ENCODE measurements around the gene MED26.

MED26 gene

DNA sequence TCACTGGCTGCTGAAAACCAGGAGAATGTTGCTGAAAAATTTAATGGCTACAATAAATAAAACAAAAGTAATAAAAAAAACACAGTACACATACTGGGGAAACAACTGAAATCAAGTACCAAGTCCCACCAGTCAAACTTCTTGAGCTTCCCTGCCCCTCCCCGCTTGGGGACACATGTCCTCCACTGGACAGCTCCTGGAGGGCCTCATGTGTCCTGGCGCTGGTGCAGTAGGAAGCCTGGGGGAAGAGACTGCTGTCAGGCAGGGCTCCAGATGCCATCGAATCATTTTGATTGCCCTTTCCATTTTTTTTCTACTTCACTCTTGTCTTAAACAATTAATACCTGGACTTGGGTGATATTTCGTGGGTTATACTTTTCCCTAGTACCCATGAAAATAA is 29.2 kb downstream of the MED26 start:
- no peaks in the 10 kb centered on the region for H3K27me3 ChIP-seq (ENCODE audit: control insufficient read depth, insufficient read depth, low read length)
- H3K4me3 ChIP-seq (ENCODE audit: low read length): no peak overlapping the region
- H3K9me3 ChIP-seq (ENCODE audit: control insufficient read depth, low read depth, low read length): no peaks in the 10 kb centered on the region
- no peak overlapping the region for H3K9ac ChIP-seq (ENCODE audit: low read length)
- no peak overlapping the region for H3K27ac ChIP-seq (ENCODE audit: low read length)
- H3K4me1 ChIP-seq (ENCODE audit: control insufficient read depth, low read depth, low read length): no peaks in the 10 kb centered on the region
- no peaks in the 10 kb centered on the region for H3K36me3 ChIP-seq (ENCODE audit: control insufficient read depth, low read depth, low read length)

DNA sequence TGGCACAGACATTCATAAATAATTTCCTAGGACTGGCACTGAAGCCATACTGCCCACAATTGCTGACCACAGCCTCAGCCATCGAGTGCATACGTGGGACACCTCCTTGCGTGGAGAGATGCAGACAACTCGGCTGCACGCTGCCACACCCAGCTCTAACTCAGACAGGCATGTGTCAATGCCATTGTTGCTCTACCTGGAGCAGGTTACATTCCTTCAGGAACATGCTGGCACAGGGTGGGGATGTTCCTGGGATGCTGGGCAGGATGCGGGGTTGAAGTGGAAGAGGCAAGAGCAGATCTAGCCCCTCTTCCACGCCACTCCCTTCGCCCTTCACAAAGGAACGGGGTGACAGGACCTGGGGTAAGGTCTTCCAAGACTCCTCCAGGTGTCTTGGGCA is 31.6 kb downstream of the MED26 start:
- H3K27ac ChIP-seq (ENCODE audit: low read length): no peak overlapping the region
- H3K27me3 ChIP-seq (ENCODE audit: control insufficient read depth, insufficient read depth, low read length): no peaks in the 10 kb centered on the region
- H3K9ac ChIP-seq (ENCODE audit: low read length): no peak overlapping the region
- no peaks in the 10 kb centered on the region for H3K9me3 ChIP-seq (ENCODE audit: control insufficient read depth, low read depth, low read length)
- H3K4me3 ChIP-seq (ENCODE audit: low read length): no peak overlapping the region
- H3K36me3 ChIP-seq (ENCODE audit: control insufficient read depth, low read depth, low read length): no peaks in the 10 kb centered on the region
- peaks cover 3% of the 10 kb centered on the region for H3K4me1 ChIP-seq (ENCODE audit: control insufficient read depth, low read depth, low read length)

DNA sequence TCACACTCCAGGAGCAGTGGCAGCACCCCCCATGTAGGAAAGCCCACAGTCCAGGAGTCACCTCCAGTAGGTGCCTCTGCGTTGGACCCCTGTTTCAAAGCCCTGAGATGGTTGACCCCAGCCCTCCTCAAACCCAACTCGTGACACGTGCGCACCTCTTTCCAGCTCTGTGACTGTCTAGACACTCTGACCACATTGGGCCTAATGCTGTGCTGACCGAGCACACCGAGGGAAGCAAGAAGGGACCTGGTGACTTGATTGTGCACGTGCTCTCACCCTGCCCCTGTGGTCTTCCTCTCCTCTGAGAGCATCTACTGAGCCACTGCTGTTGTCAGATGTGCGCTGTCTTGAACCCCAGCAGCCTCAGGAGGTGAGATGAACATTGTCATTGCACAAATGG is 32.9 kb downstream of the MED26 start:
- no peak overlapping the region for H3K27ac ChIP-seq (ENCODE audit: low read length)

DNA sequence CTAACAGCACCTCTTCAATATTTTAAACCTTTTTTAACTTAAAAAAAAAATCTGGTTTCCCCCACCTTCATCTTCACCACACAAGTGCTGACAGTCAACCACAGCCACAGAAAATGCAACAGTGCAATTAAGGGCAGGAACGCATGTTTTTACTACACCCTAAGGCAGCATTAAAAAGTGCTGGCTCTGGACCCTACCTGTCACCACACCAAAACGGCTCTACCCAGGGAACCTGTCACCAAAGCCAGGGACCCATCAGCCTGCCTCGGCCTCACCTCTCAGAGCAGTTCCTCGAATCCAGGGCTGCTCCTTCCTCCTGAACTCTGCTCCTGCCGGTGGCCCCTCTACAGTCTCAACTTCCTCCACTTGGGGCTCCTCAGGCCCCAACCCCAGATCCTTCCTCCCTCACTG is 33.3 kb downstream of the MED26 start:
- Histone ChIP-seq H3K27ac (ENCODE audit: low read length) (no peak overlapping the region), H3K36me3 (ENCODE audit: control insufficient read depth, low read depth, low read length) (no peaks in the 10 kb centered on the region), H3K27me3 (ENCODE audit: control insufficient read depth, insufficient read depth, low read length) (no peaks in the 10 kb centered on the region), H3K4me3 (ENCODE audit: low read length) (no peak overlapping the region), H3K9ac (ENCODE audit: low read length) (no peak overlapping the region), H3K9me3 (ENCODE audit: control insufficient read depth, low read depth, low read length) (no peaks in the 10 kb centered on the region), H3K4me1 (ENCODE audit: control insufficient read depth, low read depth, low read length) (peaks cover 3% of the 10 kb centered on the region)

More for the DNA sequence above, 32.9 kb downstream of the MED26 start:
- no peaks in the 10 kb centered on the region for H3K36me3 ChIP-seq (ENCODE audit: control insufficient read depth, low read depth, low read length)
- H3K27me3 ChIP-seq (ENCODE audit: control insufficient read depth, insufficient read depth, low read length): no peaks in the 10 kb centered on the region
- H3K9me3 ChIP-seq (ENCODE audit: control insufficient read depth, low read depth, low read length): no peaks in the 10 kb centered on the region
- peaks cover 3% of the 10 kb centered on the region for H3K4me1 ChIP-seq (ENCODE audit: control insufficient read depth, low read depth, low read length)
- no peak overlapping the region for H3K4me3 ChIP-seq (ENCODE audit: low read length)
- no peak overlapping the region for H3K9ac ChIP-seq (ENCODE audit: low read length)

DNA sequence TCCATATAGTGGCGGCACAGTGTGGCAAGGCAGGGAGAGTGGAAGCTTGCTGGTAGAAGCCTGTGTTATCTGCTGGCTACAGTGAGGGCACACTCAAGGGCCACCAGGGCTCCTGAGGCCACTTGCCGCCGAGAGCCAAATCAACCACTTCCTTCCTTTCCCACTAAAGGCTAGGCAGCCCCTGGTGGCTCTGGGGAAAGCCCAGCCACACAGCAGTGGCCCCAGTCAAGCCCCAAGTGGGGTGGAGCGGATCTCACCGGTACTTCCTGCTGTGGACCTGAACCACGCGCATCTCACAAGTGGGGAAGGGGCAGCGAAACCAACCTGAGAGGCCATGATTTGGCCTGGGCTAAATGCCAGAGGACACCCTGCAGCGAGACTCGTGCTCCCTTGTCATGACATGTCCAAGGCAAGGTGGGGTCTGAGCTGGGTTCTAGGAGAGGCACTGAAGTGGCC is 33.8 kb downstream of the MED26 start:
- H3K27ac ChIP-seq (ENCODE audit: low read length): no peak overlapping the region
- H3K27me3 ChIP-seq (ENCODE audit: control insufficient read depth, insufficient read depth, low read length): no peaks in the 10 kb centered on the region
- H3K9me3 ChIP-seq (ENCODE audit: control insufficient read depth, low read depth, low read length): no peaks in the 10 kb centered on the region
- no peak overlapping the region for H3K4me3 ChIP-seq (ENCODE audit: low read length)
- peaks cover 3% of the 10 kb centered on the region for H3K4me1 ChIP-seq (ENCODE audit: control insufficient read depth, low read depth, low read length)
- H3K36me3 ChIP-seq (ENCODE audit: control insufficient read depth, low read depth, low read length): no peaks in the 10 kb centered on the region
- no peak overlapping the region for H3K9ac ChIP-seq (ENCODE audit: low read length)

DNA sequence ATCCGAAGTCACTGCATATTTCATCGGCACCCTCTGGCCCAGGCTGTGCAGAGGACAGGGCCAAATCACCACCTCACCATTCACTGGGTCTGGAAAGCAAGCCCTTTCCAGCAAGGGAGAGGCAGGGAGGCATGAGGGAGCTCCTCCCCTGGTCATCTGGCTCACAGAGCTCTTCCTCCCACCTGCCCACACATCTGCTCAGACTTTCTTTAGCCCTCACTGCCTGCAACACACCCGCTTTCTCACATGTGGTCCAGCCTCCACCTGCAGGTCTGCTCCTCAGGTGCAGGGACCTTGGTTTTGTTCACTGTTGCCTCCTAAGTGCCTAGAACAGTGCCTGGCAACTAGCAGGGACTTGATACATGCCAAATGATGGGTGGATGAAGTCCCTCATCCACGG is 34.8 kb downstream of the MED26 start:
- Histone ChIP-seq H3K27me3 (ENCODE audit: control insufficient read depth, insufficient read depth, low read length) (no peaks in the 10 kb centered on the region), H3K4me3 (ENCODE audit: low read length) (no peak overlapping the region), H3K27ac (ENCODE audit: low read length) (no peak overlapping the region), H3K36me3 (ENCODE audit: control insufficient read depth, low read depth, low read length) (no peaks in the 10 kb centered on the region), H3K9ac (ENCODE audit: low read length) (no peak overlapping the region), H3K4me1 (ENCODE audit: control insufficient read depth, low read depth, low read length) (peaks cover 8% of the 10 kb centered on the region), H3K9me3 (ENCODE audit: control insufficient read depth, low read depth, low read length) (no peaks in the 10 kb centered on the region)

DNA sequence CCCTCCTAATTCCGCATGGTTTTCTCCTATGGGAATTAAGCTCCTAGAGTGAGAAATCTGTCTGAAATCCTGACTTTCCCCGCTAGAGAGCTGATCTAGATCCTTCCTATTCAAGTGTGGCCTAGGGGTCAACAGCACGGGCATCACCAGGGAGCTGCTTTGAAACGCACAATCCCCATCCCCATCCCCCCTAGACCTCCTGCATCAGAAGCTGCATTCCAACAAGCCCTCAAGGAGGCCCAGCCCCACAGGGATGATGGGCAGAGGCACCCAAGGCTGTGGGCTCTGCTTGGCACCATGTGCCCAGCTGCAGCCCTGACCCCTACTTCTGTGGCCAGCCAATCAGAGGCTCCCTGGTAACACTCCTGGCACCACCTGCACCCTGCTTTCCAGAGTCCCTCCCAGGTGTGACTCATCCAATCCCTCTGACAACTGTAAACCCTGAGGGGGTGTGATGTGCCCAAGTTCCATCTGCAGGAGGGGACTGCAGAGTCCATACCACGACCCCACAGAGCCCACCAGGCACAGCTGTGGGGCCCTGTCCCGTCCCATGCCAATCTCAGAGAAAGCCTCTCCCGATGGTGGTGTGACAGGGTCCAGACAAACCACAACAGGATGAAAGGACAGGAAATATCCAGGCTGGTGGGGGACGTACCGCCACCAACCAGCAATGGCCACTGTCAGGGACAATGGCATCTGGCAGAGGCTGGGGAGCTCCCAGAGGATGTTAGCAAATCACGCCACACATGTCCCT is 36.0 kb downstream of the MED26 start:
- peaks cover 18% of the 10 kb centered on the region for H3K4me1 ChIP-seq (ENCODE audit: control insufficient read depth, low read depth, low read length)
- no peak overlapping the region for H3K27ac ChIP-seq (ENCODE audit: low read length)
- no peaks in the 10 kb centered on the region for H3K27me3 ChIP-seq (ENCODE audit: control insufficient read depth, insufficient read depth, low read length)

DNA sequence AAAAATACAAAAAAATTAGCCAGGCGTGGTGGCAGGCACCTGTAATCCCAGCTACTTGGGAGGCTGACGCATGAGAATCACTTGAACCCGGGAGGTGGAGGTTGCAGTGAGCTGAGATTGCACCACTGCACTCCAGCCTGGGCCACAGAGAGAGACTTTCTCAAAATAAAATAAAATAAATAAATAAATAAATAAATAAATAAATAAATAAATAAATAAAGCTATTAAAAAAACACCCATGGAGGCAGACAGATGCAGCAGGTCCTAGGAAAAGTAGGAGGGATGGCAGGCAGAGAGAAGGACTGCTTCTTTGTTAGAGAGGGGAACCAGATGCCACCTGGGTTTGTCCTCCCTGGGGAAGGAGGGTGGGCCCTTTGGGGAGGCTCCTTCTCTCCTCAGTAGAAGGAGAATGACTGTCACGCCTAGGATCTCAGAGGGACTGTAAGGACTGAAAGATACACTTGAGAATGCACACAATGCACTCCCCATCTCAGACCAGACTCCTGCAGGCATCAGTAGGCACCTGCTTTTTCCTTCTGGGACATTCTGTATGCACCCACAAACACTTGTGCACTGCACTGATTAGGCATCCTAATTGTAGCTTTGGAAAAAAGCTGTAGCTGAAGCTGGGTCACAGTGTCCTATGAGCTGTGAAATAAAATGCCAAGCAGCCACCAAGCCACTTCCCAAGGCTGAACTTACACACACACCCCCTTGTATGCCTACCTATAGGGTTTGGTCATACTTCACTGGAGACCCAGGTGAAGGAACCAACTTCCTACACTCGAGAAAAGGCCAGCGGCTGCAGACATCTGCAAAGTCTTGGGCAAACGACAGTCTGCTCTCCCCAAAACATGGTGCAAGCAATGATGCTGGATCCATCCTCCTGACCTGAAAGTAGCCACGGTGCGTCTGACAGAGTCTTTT is 36.9 kb downstream of the MED26 start:
- Histone ChIP-seq H3K4me1 (ENCODE audit: control insufficient read depth, low read depth, low read length) (peaks cover 18% of the 10 kb centered on the region), H3K4me3 (ENCODE audit: low read length) (no peak overlapping the region), H3K36me3 (ENCODE audit: control insufficient read depth, low read depth, low read length) (no peaks in the 10 kb centered on the region), H3K9ac (ENCODE audit: low read length) (no peak overlapping the region), H3K9me3 (ENCODE audit: control insufficient read depth, low read depth, low read length) (no peaks in the 10 kb centered on the region), H3K27me3 (ENCODE audit: control insufficient read depth, insufficient read depth, low read length) (no peaks in the 10 kb centered on the region), H3K27ac (ENCODE audit: low read length) (no peak overlapping the region)

More for the DNA sequence above, 36.0 kb downstream of the MED26 start:
- H3K9me3 ChIP-seq (ENCODE audit: control insufficient read depth, low read depth, low read length): no peaks in the 10 kb centered on the region
- no peak overlapping the region for H3K4me3 ChIP-seq (ENCODE audit: low read length)
- no peak overlapping the region for H3K9ac ChIP-seq (ENCODE audit: low read length)
- no peaks in the 10 kb centered on the region for H3K36me3 ChIP-seq (ENCODE audit: control insufficient read depth, low read depth, low read length)

DNA sequence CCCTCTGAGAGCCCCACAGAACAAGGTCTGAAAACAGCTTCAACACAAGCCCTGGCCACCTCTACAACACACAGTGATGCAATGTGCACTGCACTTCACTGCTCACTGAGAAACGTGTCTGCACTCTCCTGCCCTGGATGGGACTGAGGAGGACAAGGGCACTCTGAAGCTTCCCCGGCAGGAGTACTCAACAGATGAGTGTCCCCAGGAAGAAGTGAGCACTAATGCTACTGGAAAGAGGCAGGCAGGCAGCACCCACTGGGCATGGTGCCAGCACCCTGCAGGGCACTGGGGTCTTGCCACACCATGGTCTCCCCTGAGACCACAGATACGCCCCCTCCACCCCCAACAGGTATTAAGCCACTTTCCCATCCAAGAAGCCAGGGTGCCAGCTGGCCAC is 38.1 kb downstream of the MED26 start:
- Histone ChIP-seq H3K9me3 (ENCODE audit: control insufficient read depth, low read depth, low read length) (no peaks in the 10 kb centered on the region), H3K27ac (ENCODE audit: low read length) (no peak overlapping the region), H3K4me3 (ENCODE audit: low read length) (no peak overlapping the region), H3K27me3 (ENCODE audit: control insufficient read depth, insufficient read depth, low read length) (no peaks in the 10 kb centered on the region), H3K4me1 (ENCODE audit: control insufficient read depth, low read depth, low read length) (peaks cover 26% of the 10 kb centered on the region), H3K9ac (ENCODE audit: low read length) (no peak overlapping the region), H3K36me3 (ENCODE audit: control insufficient read depth, low read depth, low read length) (no peaks in the 10 kb centered on the region)

DNA sequence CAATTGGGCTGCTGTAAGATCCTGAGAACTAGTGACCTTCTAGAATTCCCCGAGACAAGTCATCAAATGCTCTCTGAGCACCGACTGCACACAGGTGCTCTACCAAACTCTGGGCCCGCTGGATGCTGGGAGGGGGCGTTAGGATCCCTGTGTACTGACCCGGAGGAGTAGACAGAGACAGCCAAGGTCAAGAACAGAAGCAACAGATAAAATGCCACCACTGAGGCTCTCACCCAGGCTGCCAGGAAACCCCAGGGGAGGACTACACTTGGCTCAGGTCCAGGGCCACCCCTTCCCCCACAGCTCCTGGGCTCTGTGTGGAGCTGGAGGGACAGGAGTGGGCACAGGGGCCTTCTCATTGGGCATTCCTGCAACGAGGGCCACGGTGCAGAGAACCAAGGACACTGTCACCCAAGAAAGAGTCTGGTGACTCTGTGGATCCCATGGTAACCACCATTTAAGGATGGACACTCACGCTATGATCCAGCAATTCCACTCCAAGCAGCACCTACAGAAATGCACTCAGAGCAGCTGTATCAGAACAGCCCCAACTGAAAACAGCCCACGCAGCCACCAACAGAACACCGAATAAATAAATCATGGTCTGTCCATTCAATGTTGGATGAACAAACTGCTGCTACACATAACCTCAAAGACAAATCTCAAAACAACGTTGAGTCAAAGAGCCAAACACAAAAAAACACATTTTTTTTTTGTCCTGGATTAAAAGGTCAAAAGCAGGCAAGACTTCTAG is 39.0 kb downstream of the MED26 start:
- Histone ChIP-seq H3K36me3 (ENCODE audit: control insufficient read depth, low read depth, low read length) (no peaks in the 10 kb centered on the region), H3K9ac (ENCODE audit: low read length) (no peak overlapping the region), H3K27me3 (ENCODE audit: control insufficient read depth, insufficient read depth, low read length) (no peaks in the 10 kb centered on the region), H3K4me1 (ENCODE audit: control insufficient read depth, low read depth, low read length) (peaks cover 35% of the 10 kb centered on the region), H3K27ac (ENCODE audit: low read length) (no peak overlapping the region), H3K4me3 (ENCODE audit: low read length) (no peak overlapping the region), H3K9me3 (ENCODE audit: control insufficient read depth, low read depth, low read length) (no peaks in the 10 kb centered on the region)

All from iPS-18a (cell line).